K562 (cell line): Measurements from ENCODE around the gene DEGS2. TPM values are rescaled to one million over a fixed set of nuclear protein-coding genes. Genes with fewer than 3 reads are reported as not detected.

Source experiments
- ATAC-seq: fragments of 200-7000 bp; cut with Tn5 transposase; 3 replicates; pipeline ENCODE4 v1.9.1; 2020; ENCODE audit warnings: moderate library complexity
- BruUV-seq: library from RNA; stranded (reverse); fragments of 400-500 nt; replicated peaks from 2 replicates; lab custom pipeline; 2021; lab: Mats Ljungman, UMichigan
- CTCF ChIA-PET: fragments of 300-600 bp; formaldehyde crosslinking; extraction: SDS; loops from one replicate; lab custom pipeline; 2021; ENCODE audit warnings: low intra/inter-chr PET ratio; lab: Yijun Ruan, JAX
- POLR2A ChIA-PET: fragments of 300-600, 350-650 bp; sonication (Branson Sonifier 250); formaldehyde crosslinking; extraction: SDS; loops from one replicate; lab custom pipeline; 2021; ENCODE audit warnings: antibody characterized with exemption, inconsistent platforms; lab: Yijun Ruan, JAX
- DNase-seq, 4 experiments: peaks; one replicate each; pipeline versions ENCODE4 v3.0.0 to v3.0.0-alpha.2; 2011 to 2018; ENCODE audit warnings: low spot score in 3 of 4, mixed read lengths in 3 of 4; ENCODE audit errors: extremely low read depth in 1 of 4
- FAIRE-seq: peaks from 2 replicates; lab custom pipeline; 2011; peaks lifted over from hg19 to GRCh38; lab: Jason Lieb, UNC
- H2AFZ ChIP-seq: 2 replicates; pipeline ENCODE4 v1.6.0; 2011; ENCODE audit warnings: low read depth, low read length, control low read depth, inconsistent platforms
- H3K27ac ChIP-seq: fragments of 200-600 bp; 3 replicates; pipeline ENCODE4 v1.8.0; 2011; ENCODE audit warnings: low read depth, mild to moderate bottlenecking, control low read depth, inconsistent platforms, low read length, moderate library complexity, mixed read lengths; ENCODE audit errors: extremely low read depth
- H3K27me3 ChIP-seq, 2 experiments: fragments of 300-600 bp in 1 of 2; 2 replicates in 1 of 2; 3 replicates in 1 of 2; pipeline versions ENCODE4 v1.6.0 to v1.8.0; 2011; ENCODE audit warnings: inconsistent platforms in 2 of 2, low read length in 2 of 2, mild to moderate bottlenecking in 1 of 2, mixed read lengths in 1 of 2, moderate library complexity in 1 of 2; ENCODE audit not compliant: control insufficient read depth in 2 of 2, insufficient read depth in 2 of 2
- H3K36me3 ChIP-seq: fragments of 300-600 bp; 3 replicates; pipeline ENCODE4 v1.8.0; 2011; ENCODE audit warnings: mild to moderate bottlenecking, low read length, inconsistent platforms; ENCODE audit not compliant: control insufficient read depth, insufficient read depth
- H3K4me1 ChIP-seq, 2 experiments: fragments of 200-600 bp in 1 of 2; replicated peaks in 1 of 2; 2 replicates in 1 of 2; 3 replicates in 1 of 2; pipeline versions ENCODE4 v1.5.1 to v1.8.0; 2011; ENCODE audit warnings: inconsistent platforms in 2 of 2, low read length in 2 of 2, mild to moderate bottlenecking in 1 of 2, mixed read lengths in 1 of 2, moderate library complexity in 1 of 2; ENCODE audit not compliant: control insufficient read depth in 2 of 2, insufficient read depth in 2 of 2
- H3K4me2 ChIP-seq: 2 replicates; pipeline ENCODE4 v1.6.1; 2011; ENCODE audit warnings: low read length, control low read depth, inconsistent platforms, mixed read lengths; ENCODE audit not compliant: insufficient read depth
- H3K4me3 ChIP-seq: fragments of 200-600 bp; sonication (generic), shearing (Covaris generic); 2 replicates; pipeline ENCODE4 v1.5.1; 2016; ENCODE audit warnings: control low read depth, inconsistent platforms
- H3K79me2 ChIP-seq: fragments of 200-600 bp; 3 replicates; pipeline ENCODE4 v1.8.0; 2011; ENCODE audit warnings: low read length, inconsistent platforms; ENCODE audit not compliant: control insufficient read depth, insufficient read depth
- H3K9ac ChIP-seq, 2 experiments: 2 replicates each; pipeline versions ENCODE4 v1.6.0 to v1.6.1; 2011; ENCODE audit warnings: low read depth in 2 of 2, low read length in 2 of 2, control low read depth in 1 of 2, inconsistent platforms in 1 of 2, mild to moderate bottlenecking in 1 of 2, mixed read lengths in 1 of 2; ENCODE audit not compliant: insufficient read depth in 1 of 2
- H3K9me1 ChIP-seq: one replicate; pipeline ENCODE4 v1.6.0; 2011; ENCODE audit warnings: inconsistent platforms, mild to moderate bottlenecking, low read length, moderate library complexity; ENCODE audit not compliant: control insufficient read depth, insufficient read depth
- H3K9me3 ChIP-seq: replicated peaks from 2 replicates; pipeline ENCODE4 v1.5.1; 2011; ENCODE audit warnings: low read depth, low read length, inconsistent platforms; ENCODE audit not compliant: control insufficient read depth, insufficient read depth
- H4K20me1 ChIP-seq: replicated peaks from 2 replicates; pipeline ENCODE4 v1.6.1; 2011; ENCODE audit warnings: low read length, inconsistent platforms, mixed read lengths; ENCODE audit not compliant: control insufficient read depth, insufficient read depth
- JUND ChIP-seq, 2 experiments: IDR thresholded peaks; 2 replicates in 1 of 2; 3 replicates in 1 of 2; pipeline ENCODE4 v1.6.1; 2011; ENCODE audit warnings: borderline replicate concordance in 2 of 2, low read depth in 2 of 2, low read length in 2 of 2, improper control_type of control experiment in 1 of 2, missing biosample characterization in 1 of 2, missing genetic modification characterization in 1 of 2, missing genetic modification reagents in 1 of 2
- MBD2 ChIP-seq: sonication (generic); IDR thresholded peaks from 2 replicates; pipeline ENCODE4 v1.6.1; 2016; ENCODE audit warnings: low read depth, borderline replicate concordance
- NCOA2 ChIP-seq, 2 experiments: fragments of 450-650 bp; IDR thresholded peaks; 2 replicates each; pipeline ENCODE4 v1.6.1; 2018; ENCODE audit warnings: mild to moderate bottlenecking in 2 of 2, moderate library complexity in 1 of 2; ENCODE audit not compliant: partially characterized antibody in 2 of 2
- PTRF ChIP-seq: fragments of 450-650 bp; IDR thresholded peaks from 2 replicates; pipeline ENCODE4 v1.6.1; 2016; ENCODE audit warnings: mild to moderate bottlenecking, missing genetic modification characterization, missing compliant biosample characterization
- SAFB ChIP-seq: fragments of 200-400 bp; formaldehyde crosslinking; IDR thresholded peaks from 2 replicates; pipeline ENCODE4 v1.6.1; 2017; ENCODE audit warnings: low read depth, low read length, borderline replicate concordance
- ZNF263 ChIP-seq: sonication (generic); formaldehyde crosslinking; IDR thresholded peaks from 2 replicates; pipeline ENCODE4 v1.8.0; 2022; ENCODE audit warnings: mild to moderate bottlenecking, missing genetic modification reagents, borderline replicate concordance
- ZSCAN32 ChIP-seq: fragments of 450-650 bp; formaldehyde crosslinking; IDR thresholded peaks from 2 replicates; pipeline ENCODE4 v1.4.0; 2020; ENCODE audit warnings: mild to moderate bottlenecking, moderate library complexity
- WGBS: fragments of 100-300 bp; shearing (Covaris generic); methylation state at CpG from one replicate; pipeline ENCODE4 v1.1.6; 2016; ENCODE audit warnings: low coverage, mixed read lengths; ENCODE audit not compliant: insufficient coverage; ENCODE audit errors: missing lambda C conversion rate; 5-methylcytosine and 5-hydroxymethylcytosine counted together
- in situ Hi-C: fragments of 300-500 bp; cut with MboI; formaldehyde crosslinking; loops from 4 replicates; pipeline ENCODE4 v1.15.0; 2018; ENCODE audit warnings: inconsistent platforms, mixed read lengths
- intact Hi-C: fragments of 100-400 bp; cut with micrococcal nuclease; formaldehyde crosslinking; loops from 2 replicates; pipeline ENCODE4 v1.14.2; 2022
- polyA plus RNA-seq, 8 experiments: library from polyadenylated mRNA; depleted of rRNA in 4 of 8; stranded (reverse) in 5 of 8; unstranded in 3 of 8; fragments of >200 nt; fragmentation: Nextera tagmentation in 2 of 8; fragmentation: Illumina TruSeq in 1 of 8; extraction: Ambion mirVana in 2 of 8; extraction: Trizol in 1 of 8; gene quantifications; 2 replicates each; pipeline versions ENCODE4 v1.2.1 to v1.2.3, GENCODE V29; 2011 to 2014; ENCODE audit warnings: inconsistent platforms in 1 of 8, missing spikeins in 1 of 8
- total RNA-seq, 7 experiments: library from RNA; depleted of rRNA in 6 of 7; stranded (reverse); fragments of >200 nt in 6 of 7; fragmentation: Illumina TruSeq in 2 of 7; extraction: Trizol in 2 of 7; gene quantifications; 2 replicates each; pipeline versions ENCODE4 v1.2.1 to v1.2.3, GENCODE V29; 2011 to 2021; ENCODE audit warnings: low replicate concordance in 1 of 7
- TF ChIP-seq, protein P1 (sequence below): fragments of 450-650 bp; formaldehyde crosslinking; IDR thresholded peaks from 2 replicates; pipeline ENCODE4 v1.4.0; 2020; ENCODE audit warnings: mild to moderate bottlenecking
- TF ChIP-seq, protein P2 (sequence below): fragments of 250-450 bp; sonication (Bioruptor Pico); IDR thresholded peaks from 2 replicates; pipeline ENCODE4 v1.6.1; 2021; ENCODE audit warnings: mild to moderate bottlenecking
- TF ChIP-seq, protein P3 (sequence below): sonication (generic); formaldehyde crosslinking; IDR thresholded peaks from 2 replicates; pipeline ENCODE4 v1.8.0; 2022; ENCODE audit warnings: mild to moderate bottlenecking, low read depth, missing genetic modification reagents
- TF ChIP-seq, protein P4 (sequence below): fragments of 450-650 bp; conservative IDR thresholded peaks from 2 replicates; pipeline ENCODE4 v1.6.1; 2016; ENCODE audit warnings: missing genetic modification characterization, low read depth, mild to moderate bottlenecking, control low read depth, missing compliant biosample characterization

The DEGS2 gene
- total and polyA plus RNA-seq, 9 of the 15 experiments (the other 6 are each of a cell fraction or from before 2014, with no cell fraction given) = 0.22 to 2.9 (median 0.70) TPM

DNA sequence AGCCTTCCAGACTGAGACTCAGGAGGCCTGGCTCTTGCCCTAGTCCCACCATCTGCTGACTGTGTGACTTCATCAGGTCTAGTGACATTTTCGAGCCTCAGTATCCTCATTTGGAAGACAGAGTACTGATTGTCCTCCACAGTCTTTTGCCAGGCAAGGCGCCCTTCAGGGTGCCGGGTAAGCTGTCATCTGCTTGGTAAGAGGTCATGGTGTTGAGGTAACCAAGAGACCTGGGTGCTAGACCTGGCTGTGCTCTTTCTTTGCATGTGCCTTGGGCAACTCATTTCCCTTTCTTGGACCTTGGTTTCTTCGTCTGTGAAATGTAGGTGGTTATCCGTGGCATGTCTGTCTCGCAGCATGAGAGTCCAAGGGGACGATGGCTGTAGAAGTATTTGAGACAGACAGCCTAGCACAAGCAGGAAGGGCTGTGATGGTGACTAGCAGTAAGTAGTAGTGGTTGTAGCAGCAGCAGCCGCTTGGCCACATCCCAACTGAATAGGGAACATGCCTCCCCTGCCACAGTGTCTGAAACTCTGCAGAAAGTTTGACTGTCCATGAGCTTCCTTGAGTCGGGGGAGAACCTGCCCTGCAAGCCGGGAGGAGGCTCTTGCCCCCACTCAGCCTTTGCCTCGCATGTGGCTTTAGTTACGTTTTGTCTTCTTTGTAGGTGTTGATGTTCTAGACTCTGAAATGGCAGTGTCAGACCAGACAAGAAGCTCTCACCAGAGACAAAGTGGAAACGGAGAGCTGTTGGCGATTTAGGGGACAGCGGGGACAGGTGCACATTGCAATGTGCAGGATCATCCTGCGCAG lies 53.9 kb downstream of the DEGS2 start:
- Histone ChIP-seq H2AFZ (no peak overlapping the region), H3K27ac (no peak overlapping the region), H4K20me1 (no peaks in the 10 kb centered on the region; the same call in 1 of the 2 replicates), H3K9me1 (no peaks in the 10 kb centered on the region), H3K4me1 (peaks cover 18 to 19% of the 10 kb centered on the region in 2 experiments; a peak in 4 of 5 replicates), H3K9ac (no peak overlapping the region), H3K4me2 (no peak overlapping the region), H3K27me3 (no peaks in the 10 kb centered on the region), H3K79me2 (peaks cover 2% of the 10 kb centered on the region; the same call in 2 of the 3 replicates), H3K9me3 (no peaks in the 10 kb centered on the region), H3K36me3 (peaks cover 3% of the 10 kb centered on the region; the same call in 1 of the 3 replicates), H3K4me3 (no peak overlapping the region)
- BruUV-seq = no TSS peak
- in situ Hi-C loops (no loop called here), intact Hi-C loops (no loop called here)
- no peak for FAIRE-seq
- 82% methylated on average over 16 of the region's 16 CpGs for WGBS
- no peak for ATAC-seq
- TF ChIP-seq MBD2 = no peak
- TF ChIP-seq ZNF263 (CRISPR knock-in tag) = no peak
- TF ChIP-seq, protein P1, sequence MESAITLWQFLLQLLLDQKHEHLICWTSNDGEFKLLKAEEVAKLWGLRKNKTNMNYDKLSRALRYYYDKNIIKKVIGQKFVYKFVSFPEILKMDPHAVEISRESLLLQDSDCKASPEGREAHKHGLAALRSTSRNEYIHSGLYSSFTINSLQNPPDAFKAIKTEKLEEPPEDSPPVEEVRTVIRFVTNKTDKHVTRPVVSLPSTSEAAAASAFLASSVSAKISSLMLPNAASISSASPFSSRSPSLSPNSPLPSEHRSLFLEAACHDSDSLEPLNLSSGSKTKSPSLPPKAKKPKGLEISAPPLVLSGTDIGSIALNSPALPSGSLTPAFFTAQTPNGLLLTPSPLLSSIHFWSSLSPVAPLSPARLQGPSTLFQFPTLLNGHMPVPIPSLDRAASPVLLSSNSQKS = no peak
- TF ChIP-seq SAFB = no peak
- no peak for TF ChIP-seq JUND (IDR thresholded peaks at IDR 0.05; ENCODE audit: borderline replicate concordance, low read depth, low read length)
- TF ChIP-seq JUND (tag; IDR thresholded peaks at IDR 0.05; ENCODE audit: borderline replicate concordance, low read depth, low read length) = no peak
- TF ChIP-seq, protein P2, sequence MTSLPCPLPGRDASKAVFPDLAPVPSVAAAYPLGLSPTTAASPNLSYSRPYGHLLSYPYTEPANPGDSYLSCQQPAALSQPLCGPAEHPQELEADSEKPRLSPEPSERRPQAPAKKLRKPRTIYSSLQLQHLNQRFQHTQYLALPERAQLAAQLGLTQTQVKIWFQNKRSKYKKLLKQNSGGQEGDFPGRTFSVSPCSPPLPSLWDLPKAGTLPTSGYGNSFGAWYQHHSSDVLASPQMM (CRISPR knock-in tag) = no peak
- TF ChIP-seq, protein P3, sequence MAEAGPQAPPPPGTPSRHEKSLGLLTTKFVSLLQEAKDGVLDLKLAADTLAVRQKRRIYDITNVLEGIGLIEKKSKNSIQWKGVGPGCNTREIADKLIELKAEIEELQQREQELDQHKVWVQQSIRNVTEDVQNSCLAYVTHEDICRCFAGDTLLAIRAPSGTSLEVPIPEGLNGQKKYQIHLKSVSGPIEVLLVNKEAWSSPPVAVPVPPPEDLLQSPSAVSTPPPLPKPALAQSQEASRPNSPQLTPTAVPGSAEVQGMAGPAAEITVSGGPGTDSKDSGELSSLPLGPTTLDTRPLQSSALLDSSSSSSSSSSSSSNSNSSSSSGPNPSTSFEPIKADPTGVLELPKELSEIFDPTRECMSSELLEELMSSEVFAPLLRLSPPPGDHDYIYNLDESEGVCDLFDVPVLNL (CRISPR knock-in tag) = no peak
- no peak for TF ChIP-seq PTRF (tag)
- no peak for TF ChIP-seq NCOA2 (IDR thresholded peaks at IDR 0.05; ENCODE audit: partially characterized antibody in 2 of 2)
- TF ChIP-seq, protein P4, sequence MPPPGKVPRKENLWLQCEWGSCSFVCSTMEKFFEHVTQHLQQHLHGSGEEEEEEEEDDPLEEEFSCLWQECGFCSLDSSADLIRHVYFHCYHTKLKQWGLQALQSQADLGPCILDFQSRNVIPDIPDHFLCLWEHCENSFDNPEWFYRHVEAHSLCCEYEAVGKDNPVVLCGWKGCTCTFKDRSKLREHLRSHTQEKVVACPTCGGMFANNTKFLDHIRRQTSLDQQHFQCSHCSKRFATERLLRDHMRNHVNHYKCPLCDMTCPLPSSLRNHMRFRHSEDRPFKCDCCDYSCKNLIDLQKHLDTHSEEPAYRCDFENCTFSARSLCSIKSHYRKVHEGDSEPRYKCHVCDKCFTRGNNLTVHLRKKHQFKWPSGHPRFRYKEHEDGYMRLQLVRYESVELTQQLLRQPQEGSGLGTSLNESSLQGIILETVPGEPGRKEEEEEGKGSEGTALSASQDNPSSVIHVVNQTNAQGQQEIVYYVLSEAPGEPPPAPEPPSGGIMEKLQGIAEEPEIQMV (tag) = no peak
- no peak for TF ChIP-seq ZSCAN32 (CRISPR knock-in tag)
- POLR2A ChIA-PET = interaction anchor here (0.7 kb wide), 1 partner anchor 29 kb away, joined by 3 read pairs; no protein-coding TSS in a partner anchor
- CTCF ChIA-PET = no interaction called here
- DNase-seq = no peak
